ENCODE measurements around the gene INAFM2.
A peak's percentile ranks its signal among the peaks of the same experiment; 100 is the strongest.

DNA sequence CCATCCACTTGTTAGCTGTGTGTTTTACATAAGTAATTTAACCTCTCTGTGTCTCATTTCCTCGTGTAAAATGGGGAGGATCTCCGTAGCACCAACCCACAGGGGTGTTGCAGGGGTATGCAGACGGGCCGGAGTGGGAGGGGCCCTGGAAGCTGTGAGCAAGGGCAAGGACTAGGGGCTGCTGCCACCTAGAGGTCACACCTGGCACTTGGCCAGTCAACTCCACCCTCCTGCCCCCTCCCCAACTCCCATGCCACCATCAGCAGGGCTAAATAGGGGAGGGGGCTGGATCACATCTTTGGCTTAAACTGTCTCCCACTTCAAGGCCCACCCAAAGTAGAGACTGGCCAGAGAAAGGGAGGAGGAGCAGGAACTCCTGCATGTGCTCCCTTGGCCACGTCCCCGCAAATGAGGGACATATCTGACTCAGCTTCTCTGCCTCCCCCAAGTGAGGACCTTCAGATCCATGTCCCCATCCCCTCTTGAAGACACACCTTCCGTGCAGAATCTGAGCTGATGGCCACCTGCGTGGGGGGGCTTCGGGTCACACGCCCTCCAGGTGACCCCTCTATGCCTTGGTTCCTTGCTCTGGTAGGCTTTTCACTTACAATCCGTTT is 14.7 kb downstream of the INAFM2 start:
- TF ChIP-seq, protein P1, sequence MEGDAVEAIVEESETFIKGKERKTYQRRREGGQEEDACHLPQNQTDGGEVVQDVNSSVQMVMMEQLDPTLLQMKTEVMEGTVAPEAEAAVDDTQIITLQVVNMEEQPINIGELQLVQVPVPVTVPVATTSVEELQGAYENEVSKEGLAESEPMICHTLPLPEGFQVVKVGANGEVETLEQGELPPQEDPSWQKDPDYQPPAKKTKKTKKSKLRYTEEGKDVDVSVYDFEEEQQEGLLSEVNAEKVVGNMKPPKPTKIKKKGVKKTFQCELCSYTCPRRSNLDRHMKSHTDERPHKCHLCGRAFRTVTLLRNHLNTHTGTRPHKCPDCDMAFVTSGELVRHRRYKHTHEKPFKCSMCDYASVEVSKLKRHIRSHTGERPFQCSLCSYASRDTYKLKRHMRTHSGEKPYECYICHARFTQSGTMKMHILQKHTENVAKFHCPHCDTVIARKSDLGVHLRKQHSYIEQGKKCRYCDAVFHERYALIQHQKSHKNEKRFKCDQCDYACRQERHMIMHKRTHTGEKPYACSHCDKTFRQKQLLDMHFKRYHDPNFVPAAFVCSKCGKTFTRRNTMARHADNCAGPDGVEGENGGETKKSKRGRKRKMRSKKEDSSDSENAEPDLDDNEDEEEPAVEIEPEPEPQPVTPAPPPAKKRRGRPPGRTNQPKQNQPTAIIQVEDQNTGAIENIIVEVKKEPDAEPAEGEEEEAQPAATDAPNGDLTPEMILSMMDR (conservative IDR thresholded peaks at IDR 0.05; ENCODE audit: low read depth, low read length) = peak; percentile 69
- TF ChIP-seq POLR2A (IDR thresholded peaks at IDR 0.05; ENCODE audit: low read depth, low read length) (no peak), MAFK (IDR thresholded peaks at IDR 0.05; ENCODE audit: low read depth, low read length) (no peak)
